Activated CD8-positive, alpha-beta T cell treated with anti-CD3 and anti-CD28 coated beads for 36 hours (primary cell): ENCODE data around the gene WNT8B. TPM values are rescaled to one million over a fixed set of nuclear protein-coding genes. Genes with fewer than 3 reads are reported as not detected.

Experiments
- ATAC-seq: fragments of 200-7000 bp; cut with Tn5 transposase; one replicate; pipeline ENCODE4 v1.10.0; 2021; ENCODE audit warnings: mild to moderate bottlenecking, moderate library complexity
- CTCF ChIA-PET: fragments of 350-600 bp; sonication (Branson Sonifier 250); formaldehyde crosslinking; loops from one replicate; lab custom pipeline; 2021; ENCODE audit warnings: antibody characterized with exemption; lab: Charles Lee
- POLR2A ChIA-PET: fragments of 350-600 bp; sonication (Branson Sonifier 250); formaldehyde crosslinking; loops from one replicate; lab custom pipeline; 2021; ENCODE audit warnings: antibody characterized with exemption; lab: Charles Lee
- DNase-seq: peaks from one replicate; pipeline ENCODE4 v3.0.0-alpha.2; 2020
- H3K27ac Mint-ChIP-seq: one replicate; pipeline ENCODE4 v1.8.0; 2021; ENCODE audit warnings: mild to moderate bottlenecking, mixed read lengths
- H3K27me3 Mint-ChIP-seq: one replicate; pipeline ENCODE4 v1.8.0; 2021; ENCODE audit warnings: mixed read lengths
- H3K36me3 Mint-ChIP-seq: one replicate; pipeline ENCODE4 v1.8.0; 2021; ENCODE audit warnings: low read depth, mixed read lengths
- H3K4me1 Mint-ChIP-seq: one replicate; pipeline ENCODE4 v1.8.0; 2021; ENCODE audit warnings: low read depth, mixed read lengths
- H3K4me3 Mint-ChIP-seq: one replicate; pipeline ENCODE4 v1.8.0; 2021; ENCODE audit warnings: mild to moderate bottlenecking, moderate library complexity, mixed read lengths
- H3K9me3 Mint-ChIP-seq: one replicate; pipeline ENCODE4 v1.8.0; 2021; ENCODE audit warnings: mixed read lengths
- CTCF ChIP-seq: fragments of 200-600 bp; IDR thresholded peaks from one replicate; pipeline ENCODE4 v1.8.0; 2022; ENCODE audit warnings: antibody characterized with exemption, mild to moderate bottlenecking
- intact Hi-C: fragments of 100-400 bp; cut with micrococcal nuclease; formaldehyde crosslinking; loops from one replicate; pipeline ENCODE4 v1.10.0; 2022
- total RNA-seq, 2 experiments: library from RNA; stranded (reverse); gene quantifications; one replicate each; pipeline ENCODE4 v1.2.3, GENCODE V29; 2021

The WNT8B gene
- total RNA-seq, 2 experiments from 2014 or later: 0.38 to 0.47 TPM

- DNase-seq (no peak), ATAC-seq (peak; percentile 15)
- peaks cover 24% of the 10 kb centered on the region for H3K4me1 Mint-ChIP-seq
- POLR2A ChIA-PET: interaction anchor here (0.6 to 1.1 kb wide), 2 partner anchors 35 to 184 kb away, joined by 3 read pairs; no protein-coding TSS in a partner anchor
- no peaks in the 10 kb centered on the region for H3K9me3 Mint-ChIP-seq
- intact Hi-C loops: no loop called here
- CTCF ChIA-PET: interaction anchor here (1.3 to 1.9 kb wide), 2 partner anchors 13 to 185 kb away, joined by 3 to 5 read pairs; partner anchors contain the start of gene SCD
- peaks cover 25% of the 10 kb centered on the region for H3K36me3 Mint-ChIP-seq
- no peak for TF ChIP-seq CTCF
- no peak overlapping the region for H3K4me3 Mint-ChIP-seq
- peak overlapping the region; percentile 63 for H3K27ac Mint-ChIP-seq
- H3K27me3 Mint-ChIP-seq: no peaks in the 10 kb centered on the region
These were observed 69.0 kb downstream of the WNT8B start for GRCh38 chr10:100531761-100532160.

Other genes with a start within 250 kb of the WNT8B start
- 10 to 100 TPM; 24.7 to 26.1 TPM for gene CHUK, start 233.4 kb upstream of the WNT8B start, total RNA-seq
- gene CWF19L1, start 195.4 kb upstream of the WNT8B start, total RNA-seq: 10 to 100 TPM; 38.5 to 43.3 TPM
- 10 to 100 TPM; 45.1 to 48.6 TPM for gene BLOC1S2, start 176.3 kb upstream of the WNT8B start, total RNA-seq
- not detected for gene PKD2L1, start 132.8 kb upstream of the WNT8B start, total RNA-seq
- 100 to 1,000 TPM; 271 TPM for gene SCD, start 115.8 kb upstream of the WNT8B start, total RNA-seq
- 10 to 100 TPM; 34.2 to 40.6 TPM for gene SEC31B, start 56.9 kb downstream of the WNT8B start, total RNA-seq
- gene NDUFB8, start 66.9 kb downstream of the WNT8B start, total RNA-seq: 100 to 1,000 TPM; 365 to 384 TPM
- gene HIF1AN, start 72.9 kb downstream of the WNT8B start, total RNA-seq: 10 to 100 TPM; 35.3 to 36.5 TPM